Fibroblast of lung (primary cell): ENCODE measurements around the gene NAPG.

Source experiments
- CTCF ChIP-seq, 2 donors: IDR thresholded peaks in 1 of 2; conservative IDR thresholded peaks in 1 of 2; 1 replicate in 1 of 2; 2 replicates in 1 of 2; pipeline ENCODE4 v1.5.1; 2011 to 2012; ENCODE audit warnings: low read length in 2 of 2, control low read depth in 1 of 2, inconsistent platforms in 1 of 2, low read depth in 1 of 2, mild to moderate bottlenecking in 1 of 2
- EZH2 ChIP-seq: IDR thresholded peaks from 2 replicates; pipeline ENCODE4 v1.5.1; 2012; ENCODE audit warnings: low read length, control low read depth, mild to moderate bottlenecking; ENCODE audit errors: missing control alignments

GRCh38 chr18:10518595-10519255, 7.1 kb upstream of the NAPG start:
- TF ChIP-seq CTCF (conservative IDR thresholded peaks at IDR 0.05 in 1 of 2, IDR thresholded peaks at IDR 0.05 in 1 of 2; ENCODE audit: low read depth in 1 of 2, low read length in 2 of 2) = peak; percentile 46 to 48
- TF ChIP-seq EZH2 = no peak
